Erythroblast (primary cell): Measurements from ENCODE around the gene NUFIP2.
A peak's percentile ranks its signal among the peaks of the same experiment; 100 is the strongest.
"Not testable (repeated sequence)": the region's sequence is repeated elsewhere in the genome, so short reads cannot be mapped to it uniquely, and the experiment has no call there.

Source experiments
- DNase-seq, 2 experiments: peaks; one replicate each; lab custom pipeline; 2025; lab: John Stamatoyannopoulos, UW
- GATA1 ChIP-seq: IDR thresholded peaks from 2 replicates; pipeline ENCODE4 v1.6.1; 2011; ENCODE audit warnings: low read depth, mild to moderate bottlenecking, control low read depth, low read length, moderate library complexity
- POLR2A ChIP-seq: IDR thresholded peaks from 2 replicates; pipeline ENCODE4 v1.6.1; 2011; ENCODE audit warnings: mild to moderate bottlenecking, low read length

Gene NUFIP2

DNA sequence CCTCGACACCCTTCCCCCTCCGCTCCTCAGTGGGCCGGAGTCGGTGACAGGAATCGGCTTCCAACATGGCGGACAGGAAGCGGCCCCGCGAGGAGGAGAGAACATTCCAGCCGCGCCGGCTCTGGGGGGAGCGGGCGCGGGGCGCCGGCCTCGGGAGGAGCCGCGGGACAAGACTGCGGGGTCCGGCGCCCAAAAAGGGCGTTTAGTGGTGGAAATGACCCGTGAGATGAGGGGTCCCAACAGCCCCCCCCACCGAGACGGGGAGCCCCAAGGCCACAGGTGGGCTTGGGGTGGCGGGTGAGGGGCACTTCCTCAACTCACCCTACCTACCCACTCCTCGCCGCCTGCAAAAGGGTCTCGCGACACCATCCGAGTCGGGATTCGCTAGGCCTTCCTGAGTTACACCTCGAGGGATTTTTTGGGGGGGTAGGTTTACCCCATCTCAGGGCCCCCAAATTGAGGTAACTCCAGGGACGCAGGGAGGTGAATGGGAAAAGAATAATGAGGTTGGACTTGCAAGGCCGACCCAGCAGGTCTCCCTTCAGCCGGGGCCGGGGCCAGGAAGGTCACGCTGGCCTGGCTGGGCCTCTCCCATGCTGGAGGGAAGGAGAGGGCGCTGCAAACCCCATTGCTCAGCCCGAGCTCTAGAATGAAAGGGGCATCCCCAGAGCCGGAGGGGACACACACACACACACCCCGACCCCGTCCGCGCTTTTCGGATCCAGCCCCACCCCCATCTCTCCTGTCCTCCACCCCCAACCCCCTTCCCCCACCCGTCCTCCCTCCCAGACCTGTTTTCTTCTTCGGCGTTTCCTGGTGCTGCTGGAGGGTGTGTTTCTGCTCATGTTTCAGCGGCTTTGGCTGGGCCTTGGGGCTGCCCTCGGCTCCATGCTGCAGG is 707 bp downstream of the NUFIP2 start:
- no peak for TF ChIP-seq GATA1
- peak; percentile 78 to 86 for DNase-seq

DNA sequence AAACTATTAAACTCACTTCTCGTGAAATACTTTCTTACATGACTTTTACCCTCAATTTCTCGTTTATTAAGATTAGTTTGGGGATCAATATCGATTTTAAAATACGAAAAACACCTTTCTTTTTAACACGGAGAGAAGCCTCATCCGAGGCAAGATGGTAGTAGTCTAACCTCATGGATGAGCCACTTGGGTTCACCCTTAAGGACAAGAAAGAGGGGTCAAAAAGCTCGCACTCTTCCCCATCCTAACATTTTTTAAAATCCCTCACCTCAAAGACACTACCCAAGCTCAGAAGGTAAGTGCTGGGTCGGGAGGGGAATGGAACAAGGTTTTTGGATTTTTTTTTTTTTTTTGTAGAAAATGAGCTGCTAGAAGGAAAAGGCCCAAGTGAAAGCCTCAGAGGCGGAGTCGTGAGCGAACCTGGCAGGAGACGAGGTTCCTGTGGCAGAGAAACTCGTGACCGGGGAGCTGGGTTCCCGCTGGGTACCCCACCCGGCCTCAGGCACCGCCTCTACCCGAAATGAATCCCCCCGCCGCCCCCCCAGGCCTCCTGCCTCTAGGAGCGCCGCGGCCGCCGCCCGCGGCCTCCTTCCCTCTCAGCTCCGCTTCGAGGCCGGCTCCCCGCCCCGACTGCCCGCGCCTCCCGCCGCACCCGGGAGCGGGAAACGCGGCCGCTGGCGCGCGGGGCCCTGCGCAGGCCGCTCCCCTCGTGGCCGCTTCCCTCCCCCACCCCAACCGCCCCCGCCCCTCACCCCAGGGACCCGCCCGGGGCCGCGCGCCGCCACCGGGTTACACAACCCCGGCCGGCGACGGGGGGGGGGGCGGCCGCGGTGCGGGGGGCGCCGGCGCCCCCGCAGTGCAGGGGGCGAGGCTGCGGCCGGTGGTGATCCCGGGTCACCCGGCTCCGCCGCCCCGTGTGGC is 1.6 kb downstream of the NUFIP2 start:
- TF ChIP-seq POLR2A: peak; percentile 33
- TF ChIP-seq GATA1: no peak
- peak; percentile 77 to 86 for DNase-seq

DNA sequence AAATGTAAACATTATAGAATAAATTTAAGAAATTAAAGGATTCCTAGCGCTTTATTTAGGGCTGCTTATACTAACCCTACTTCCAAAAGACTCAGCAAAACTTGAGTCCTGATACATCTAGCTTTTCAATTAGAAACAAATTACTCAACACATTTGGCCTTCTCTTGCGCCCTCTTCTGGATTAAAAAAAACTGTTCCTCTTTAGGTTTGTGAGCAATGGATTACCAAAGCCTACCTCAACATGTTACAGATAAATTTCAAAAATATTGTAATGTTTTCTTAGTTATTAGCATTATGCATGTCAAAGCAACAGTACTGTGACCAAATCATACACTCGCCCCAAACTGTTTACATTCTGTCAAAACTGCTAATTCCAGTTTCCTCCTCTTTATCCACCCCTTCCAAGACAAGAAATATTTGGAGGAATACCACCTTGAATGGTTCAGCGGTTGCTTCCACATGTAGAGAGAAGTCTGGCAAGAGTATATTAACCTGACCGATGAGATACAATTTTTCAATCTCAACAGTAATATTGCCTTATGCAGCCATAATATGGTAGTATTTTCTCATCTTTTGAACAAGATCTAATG is 2.7 kb downstream of the NUFIP2 start:
- TF ChIP-seq GATA1 (no peak), POLR2A (no peak)
- DNase-seq: peak; percentile 76 to 85

DNA sequence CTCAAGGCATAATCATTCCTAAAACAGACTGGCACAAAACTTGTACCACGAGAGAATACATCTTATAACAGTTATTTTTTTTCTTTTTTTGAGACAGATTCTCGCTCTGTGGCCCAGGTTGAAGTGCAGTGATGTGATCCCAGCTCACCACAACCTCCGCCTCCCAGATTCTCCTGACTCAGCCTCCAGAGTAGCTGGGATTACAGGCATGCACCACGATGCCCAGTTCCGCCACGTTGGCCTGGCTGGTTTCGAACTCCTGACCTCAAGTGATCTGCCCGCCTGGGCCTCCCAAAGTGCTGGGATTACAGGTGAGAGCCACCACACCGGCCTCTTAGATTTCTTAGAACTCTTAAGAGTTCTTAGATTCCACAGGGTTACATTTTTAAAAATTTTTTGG is 4.1 kb downstream of the NUFIP2 start:
- no peak for TF ChIP-seq POLR2A
- no peak for TF ChIP-seq GATA1
- no peak for DNase-seq

DNA sequence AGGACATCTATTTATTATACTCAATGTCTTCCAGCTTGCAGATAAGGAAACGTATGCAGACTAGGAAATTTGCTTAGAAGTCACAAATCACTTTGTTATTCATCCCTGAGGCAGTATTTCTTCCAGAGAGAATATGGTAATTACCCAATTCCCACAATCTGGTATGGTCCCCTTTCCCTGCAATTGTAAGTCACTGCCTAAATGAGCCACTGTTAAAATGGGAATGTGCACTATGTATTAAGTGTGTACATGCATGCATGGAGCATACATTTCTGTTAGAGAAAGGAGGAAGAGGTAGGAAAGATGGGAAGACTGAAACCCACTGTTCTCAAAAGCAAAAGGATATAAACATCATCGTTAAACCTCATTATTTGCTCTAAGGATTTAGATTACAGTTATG is 10.0 kb downstream of the NUFIP2 start:
- DNase-seq: no peak
- TF ChIP-seq POLR2A: no peak
- no peak for TF ChIP-seq GATA1

DNA sequence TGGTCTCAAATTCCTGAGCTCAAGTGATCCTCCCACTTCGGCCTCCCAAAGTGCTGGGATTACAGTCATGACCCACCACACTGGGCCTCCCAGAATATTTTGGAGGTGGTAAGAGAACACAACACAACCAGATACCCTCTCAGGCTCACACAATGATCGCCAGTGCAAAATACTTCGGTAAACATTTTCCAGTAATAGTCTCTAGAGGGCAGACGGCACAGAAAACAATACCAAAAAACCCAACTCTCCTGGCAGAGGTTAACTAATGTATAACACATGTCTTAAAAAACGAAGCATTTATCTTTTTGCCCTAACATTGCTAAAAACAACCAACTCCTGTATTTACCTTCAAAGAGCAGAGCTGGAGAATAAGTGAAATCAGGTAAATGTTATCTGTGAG is 10.5 kb downstream of the NUFIP2 start:
- no peak for TF ChIP-seq POLR2A
- TF ChIP-seq GATA1: no peak
- no peak for DNase-seq

DNA sequence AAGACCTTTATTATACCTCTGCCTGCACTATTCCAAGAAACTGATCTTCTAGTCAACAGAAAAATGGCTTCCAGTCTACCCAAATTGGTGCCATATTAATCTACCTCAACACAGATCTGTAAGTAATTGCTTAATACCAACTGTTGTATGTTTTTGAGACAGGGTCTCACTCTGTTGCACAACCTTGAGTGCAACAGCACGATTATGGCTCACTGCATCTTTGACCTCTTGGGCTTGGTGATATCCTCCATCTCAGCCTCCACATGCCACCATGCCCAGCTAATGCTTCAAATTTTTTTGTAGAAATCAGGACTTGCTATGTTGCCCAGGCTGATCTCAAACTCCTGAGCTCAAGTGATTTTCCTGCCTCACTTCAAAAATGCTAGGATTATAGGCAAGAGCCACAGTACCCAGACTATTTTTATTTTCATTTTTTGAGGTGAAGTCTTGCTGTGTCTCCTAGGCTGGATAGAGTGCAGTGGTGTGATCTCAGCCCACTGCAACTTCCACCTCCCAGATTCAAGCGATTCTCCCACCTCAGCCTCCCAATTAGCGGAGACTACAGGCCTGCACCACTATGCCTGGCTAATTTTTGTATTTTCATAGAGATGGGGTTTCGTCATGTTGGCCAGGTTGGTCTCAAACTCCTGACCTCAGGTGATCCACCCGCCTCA is 14.4 kb downstream of the NUFIP2 start:
- no peak for DNase-seq
- TF ChIP-seq POLR2A: no peak
- TF ChIP-seq GATA1: no peak

DNA sequence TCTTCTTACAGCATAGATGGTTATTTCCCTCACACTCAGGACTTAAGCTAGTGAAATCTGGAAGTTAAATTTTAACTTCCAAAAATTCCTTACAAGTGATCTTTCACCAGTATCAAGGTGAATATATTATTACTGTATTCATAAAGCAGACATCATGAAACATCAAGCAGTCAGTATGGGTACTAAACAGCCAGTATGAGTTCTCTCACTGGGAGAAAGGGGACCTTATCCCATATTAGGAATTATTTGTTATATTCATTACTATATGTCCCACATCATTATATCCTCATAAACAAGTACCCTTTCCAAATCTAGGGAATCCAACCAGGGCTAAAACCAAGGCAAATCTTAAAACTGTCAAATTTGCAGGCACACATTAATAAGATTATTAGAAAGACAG is 15.3 kb downstream of the NUFIP2 start:
- TF ChIP-seq GATA1 (no peak), POLR2A (no peak)
- no peak for DNase-seq

DNA sequence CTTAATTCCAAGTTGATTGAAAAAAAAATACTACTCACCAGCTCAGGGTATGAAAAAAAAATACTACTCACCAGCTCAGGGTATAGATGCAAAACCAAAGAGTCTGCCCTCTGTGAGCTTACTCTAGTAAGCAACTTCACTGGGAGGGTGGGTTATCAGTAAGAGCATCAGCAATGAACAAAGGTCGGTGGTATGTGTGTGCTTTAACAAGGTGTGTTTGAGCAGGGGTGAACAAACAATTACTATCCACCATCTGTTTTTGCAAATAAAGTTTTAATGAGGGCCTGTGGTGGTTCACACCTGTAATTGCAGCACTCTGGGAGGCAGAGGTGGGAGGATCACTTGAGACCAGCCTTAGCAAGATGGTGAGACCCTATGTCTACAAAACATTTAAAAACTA is 20.0 kb downstream of the NUFIP2 start:
- DNase-seq: no peak

DNA sequence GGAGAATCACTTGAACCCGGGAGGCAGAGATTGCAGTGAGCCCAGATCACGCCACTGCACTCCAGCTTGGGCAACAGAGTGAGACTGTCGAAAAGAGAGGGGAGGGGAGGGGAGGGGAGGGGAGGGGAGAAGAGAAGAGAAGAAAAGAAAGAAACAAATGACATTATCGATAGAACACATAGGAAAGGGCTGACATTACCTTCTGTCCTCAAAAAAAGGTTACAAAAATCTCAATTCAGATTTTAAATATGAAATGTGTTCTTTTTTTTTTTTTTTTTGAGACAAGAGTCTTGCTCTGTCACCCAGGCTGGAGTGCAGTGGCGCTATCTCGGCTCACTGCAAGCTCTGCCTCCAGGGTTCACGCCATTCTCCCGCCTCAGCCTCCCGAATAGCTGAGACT is 22.0 kb downstream of the NUFIP2 start:
- not testable (repeated sequence) for DNase-seq

More for the DNA sequence above, 20.0 kb downstream of the NUFIP2 start:
- no peak for TF ChIP-seq GATA1
- no peak for TF ChIP-seq POLR2A

DNA sequence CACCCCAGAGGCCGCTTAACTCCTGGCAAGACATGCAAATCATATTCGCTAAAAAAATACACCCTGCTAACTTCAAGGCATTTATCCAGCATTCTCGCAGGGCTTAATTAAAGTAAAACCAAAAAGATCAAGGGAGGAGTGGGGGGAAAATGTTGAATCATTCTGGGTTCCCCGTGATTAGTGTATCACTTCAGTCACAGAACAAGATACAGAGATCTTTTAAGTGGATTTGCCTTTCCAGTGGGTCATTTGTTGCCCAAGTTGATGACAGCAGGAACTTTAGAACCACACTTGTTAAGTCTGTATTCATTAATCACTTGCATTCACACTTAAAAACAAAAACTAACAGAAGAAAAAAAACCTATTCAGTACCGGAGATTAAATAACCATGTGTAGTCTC is 30.0 kb downstream of the NUFIP2 start:
- TF ChIP-seq GATA1 (no peak), POLR2A (no peak)

DNA sequence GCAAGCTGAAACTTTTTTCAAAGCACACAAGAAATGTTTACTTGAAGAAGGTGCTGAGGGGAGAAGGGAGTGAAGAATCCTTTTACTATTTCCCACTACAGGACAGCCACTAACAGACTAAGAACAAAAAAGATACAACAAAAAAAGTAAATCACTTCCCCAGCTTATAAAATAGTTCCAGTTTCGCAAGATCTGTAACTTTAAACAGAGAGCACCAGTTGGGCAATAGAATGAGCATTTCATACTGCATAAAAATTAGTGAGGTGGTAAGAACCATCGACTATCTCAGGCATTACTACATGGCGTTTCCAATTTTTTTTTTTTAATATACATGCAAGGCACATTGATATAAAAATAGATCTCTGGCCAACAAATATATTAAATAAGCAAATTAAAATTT is 36.2 kb downstream of the NUFIP2 start:
- TF ChIP-seq POLR2A: no peak
- no peak for TF ChIP-seq GATA1
- no peak for DNase-seq

More for the DNA sequence above, 30.0 kb downstream of the NUFIP2 start:
- DNase-seq: no peak
